IPS-18c (cell line): Measurements from ENCODE around the gene SLC22A23.

Experiments
- H3K4me3 ChIP-seq: 2 replicates; pipeline ENCODE4 v1.7.0; 2013; ENCODE audit warnings: low read depth, mild to moderate bottlenecking, low read length, moderate library complexity; ENCODE audit not compliant: insufficient read depth
- H3K9me3 ChIP-seq: one replicate; pipeline ENCODE4 v1.6.1; 2013; ENCODE audit warnings: mild to moderate bottlenecking, low read length, moderate library complexity; ENCODE audit not compliant: control insufficient read depth, insufficient read depth

SLC22A23 gene

GRCh38 chr6:3483675-3484074 lies 26.8 kb upstream of the SLC22A23 start:
- peaks cover 2% of the 10 kb centered on the region for H3K9me3 ChIP-seq
- H3K4me3 ChIP-seq: no peak overlapping the region

DNA sequence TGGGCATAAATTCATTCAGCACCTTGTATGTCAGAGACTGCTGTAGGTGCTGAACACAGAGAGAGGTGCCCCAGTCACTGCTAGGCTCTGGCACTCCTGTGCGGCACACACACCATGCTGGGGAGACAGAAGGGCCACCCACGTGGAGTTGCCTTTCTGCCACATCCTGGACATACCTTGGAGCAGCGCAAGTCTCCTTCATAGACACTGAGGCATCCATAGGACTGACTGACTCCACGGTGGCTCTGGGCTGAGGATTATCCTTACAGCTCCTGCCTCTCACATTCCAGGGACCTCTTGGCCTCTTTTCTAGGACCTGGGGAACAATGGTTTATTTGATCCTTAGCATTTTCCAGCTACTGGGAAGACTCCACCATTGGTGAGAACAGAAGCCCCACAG lies 26.0 kb upstream of the SLC22A23 start:
- no peak overlapping the region for H3K4me3 ChIP-seq

GRCh38 chr6:3481640-3482039 lies 24.8 kb upstream of the SLC22A23 start:
- Histone ChIP-seq H3K4me3 (no peak overlapping the region), H3K9me3 (peaks cover 2% of the 10 kb centered on the region)

More for the DNA sequence above, 26.0 kb upstream of the SLC22A23 start:
- peaks cover 2% of the 10 kb centered on the region for H3K9me3 ChIP-seq

GRCh38 chr6:3480009-3480408 lies 23.2 kb upstream of the SLC22A23 start:
- H3K9me3 ChIP-seq: peaks cover 2% of the 10 kb centered on the region
- no peak overlapping the region for H3K4me3 ChIP-seq

- H3K4me3 ChIP-seq: no peak overlapping the region
- H3K9me3 ChIP-seq: no peaks in the 10 kb centered on the region
Observed at GRCh38 chr6:3473773-3474172, 16.9 kb upstream of the SLC22A23 start.

GRCh38 chr6:3471711-3472110 lies 14.9 kb upstream of the SLC22A23 start:
- H3K9me3 ChIP-seq: no peaks in the 10 kb centered on the region

GRCh38 chr6:3471286-3471685 lies 14.4 kb upstream of the SLC22A23 start:
- Histone ChIP-seq H3K4me3 (no peak overlapping the region), H3K9me3 (no peaks in the 10 kb centered on the region)

More at GRCh38 chr6:3471711-3472110, 14.9 kb upstream of the SLC22A23 start:
- H3K4me3 ChIP-seq: no peak overlapping the region

DNA sequence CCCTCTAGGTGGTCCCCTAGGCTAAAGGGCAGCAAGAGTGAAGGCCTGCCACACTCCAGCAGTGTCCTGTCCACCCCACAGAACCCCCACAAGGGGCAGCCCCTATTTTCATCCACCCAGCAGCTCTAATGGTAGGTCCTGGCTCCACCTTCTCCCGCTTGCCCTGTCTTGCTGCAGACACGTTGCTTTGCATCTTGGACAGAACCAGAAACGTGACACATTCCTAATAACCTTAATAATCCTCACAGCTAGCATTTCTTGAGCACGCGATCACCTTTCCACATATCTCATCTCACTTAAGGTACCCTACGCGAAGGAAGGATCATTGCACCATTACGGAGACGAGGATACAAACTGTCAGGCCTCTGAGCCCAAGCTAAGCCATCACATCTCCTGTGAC lies 11.7 kb upstream of the SLC22A23 start:
- H3K4me3 ChIP-seq: no peak overlapping the region
- no peaks in the 10 kb centered on the region for H3K9me3 ChIP-seq

- H3K4me3 ChIP-seq: no peak overlapping the region
Observed at GRCh38 chr6:3467996-3468395, 11.1 kb upstream of the SLC22A23 start.

GRCh38 chr6:3466488-3467219 lies 9.8 kb upstream of the SLC22A23 start:
- Histone ChIP-seq H3K4me3 (no peak overlapping the region), H3K9me3 (no peaks in the 10 kb centered on the region)

More at GRCh38 chr6:3467996-3468395, 11.1 kb upstream of the SLC22A23 start:
- no peaks in the 10 kb centered on the region for H3K9me3 ChIP-seq

- H3K9me3 ChIP-seq: no peaks in the 10 kb centered on the region
- H3K4me3 ChIP-seq: no peak overlapping the region
Observed at GRCh38 chr6:3460253-3460652, 3.4 kb upstream of the SLC22A23 start.

DNA sequence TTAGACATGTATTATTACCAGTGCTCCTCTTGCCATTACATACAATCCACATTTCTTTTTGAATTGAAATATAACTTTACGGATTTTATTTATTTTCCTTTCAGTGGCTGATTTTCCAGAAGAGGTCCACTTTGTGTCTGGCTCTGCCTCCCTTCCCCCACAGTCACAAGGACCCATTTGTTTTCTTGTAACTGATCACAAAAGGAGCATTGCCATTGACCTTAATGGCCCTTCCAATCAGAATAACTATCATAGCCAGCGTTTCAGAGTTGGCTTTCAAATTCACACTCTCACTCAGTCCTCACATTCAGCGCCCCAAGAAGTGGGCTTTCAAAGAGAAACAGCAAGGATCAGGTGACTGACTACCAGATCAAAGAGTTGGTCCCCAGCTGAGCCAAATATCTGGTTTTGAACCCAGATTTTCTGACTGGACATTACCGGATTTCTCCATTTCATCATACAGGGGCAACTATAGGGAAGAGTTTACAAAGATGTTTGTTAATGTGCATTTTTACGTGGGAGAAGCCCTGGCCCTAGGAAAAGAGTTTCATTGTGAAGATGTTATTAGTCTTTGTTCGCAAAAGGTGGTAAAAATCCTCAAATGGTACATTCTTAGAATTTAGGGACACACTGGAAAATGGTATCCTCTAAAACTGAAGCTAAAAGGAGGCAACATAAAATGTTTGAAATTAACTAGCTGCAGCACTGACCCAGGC lies 2.0 kb upstream of the SLC22A23 start:
- Histone ChIP-seq H3K4me3 (no peak overlapping the region), H3K9me3 (no peaks in the 10 kb centered on the region)

DNA sequence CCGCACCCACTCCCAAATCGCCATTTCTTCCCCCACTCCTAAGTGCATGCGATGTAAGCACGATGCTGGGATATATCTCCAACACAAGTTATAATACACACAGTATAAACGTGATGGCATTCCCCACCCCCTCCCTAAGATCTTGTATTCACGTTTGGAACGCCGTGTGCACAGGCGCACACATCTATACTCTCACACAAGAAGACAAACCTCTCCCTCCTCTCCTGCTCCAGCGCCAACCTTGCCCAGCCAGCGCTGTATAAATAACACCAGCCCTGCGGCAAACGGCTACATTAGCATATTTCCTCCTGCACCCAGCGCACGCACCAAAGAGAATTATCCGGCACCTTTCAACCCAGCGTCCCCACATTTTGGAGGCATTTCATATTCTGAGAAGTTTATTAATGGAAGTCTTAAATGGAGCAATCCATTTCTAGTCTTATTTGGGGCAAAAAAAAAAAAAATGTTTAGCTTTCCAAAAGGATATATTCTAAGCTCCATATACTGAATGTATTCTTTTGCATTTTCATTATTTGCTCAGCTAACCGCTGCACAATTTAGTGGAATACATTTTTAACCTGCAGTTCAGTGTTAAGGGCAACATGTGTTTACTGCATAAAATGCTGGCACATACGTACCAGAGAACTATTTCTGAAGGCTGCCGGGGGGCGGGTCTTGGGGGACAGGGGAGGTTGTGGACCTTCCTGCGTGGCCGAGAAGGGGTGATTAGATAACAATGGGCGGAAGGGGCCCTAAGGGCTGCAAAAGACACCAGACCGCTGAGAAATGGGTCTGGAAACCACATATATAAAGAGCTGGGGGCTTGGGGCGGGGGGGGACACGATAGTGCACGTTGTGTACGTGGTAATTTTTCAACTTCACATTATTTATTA lies 1.1 kb upstream of the SLC22A23 start:
- peak overlapping the region; percentile 68 for H3K4me3 ChIP-seq
- no peaks in the 10 kb centered on the region for H3K9me3 ChIP-seq

DNA sequence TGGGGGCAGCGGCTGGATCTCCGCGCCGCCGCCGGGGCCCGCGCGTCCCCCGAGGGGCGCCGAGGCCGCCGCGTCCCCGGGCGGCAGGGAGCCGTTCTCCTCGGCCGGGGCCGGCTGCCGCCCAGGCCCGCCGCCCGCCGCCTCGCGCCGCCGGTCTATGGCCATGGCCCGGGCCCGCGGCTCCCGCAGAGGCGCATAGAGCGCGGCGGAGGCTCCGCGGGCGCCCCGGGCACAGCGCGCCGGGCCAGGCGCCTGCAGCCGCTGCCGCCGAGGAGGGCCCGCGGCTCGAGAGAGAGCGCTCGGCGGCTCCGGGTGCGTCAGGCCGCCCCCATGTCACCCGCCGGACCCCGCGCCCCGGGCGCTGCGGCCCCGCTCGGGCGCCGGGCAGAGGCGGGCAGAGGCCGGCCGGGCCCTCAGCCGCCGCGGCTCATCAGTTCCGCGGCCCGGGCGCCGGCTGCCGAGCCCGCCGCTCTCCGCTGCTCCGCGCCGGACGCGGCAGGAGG lies 404 bp downstream of the SLC22A23 start:
- H3K9me3 ChIP-seq: no peaks in the 10 kb centered on the region
- peak overlapping the region; percentile 75 for H3K4me3 ChIP-seq

DNA sequence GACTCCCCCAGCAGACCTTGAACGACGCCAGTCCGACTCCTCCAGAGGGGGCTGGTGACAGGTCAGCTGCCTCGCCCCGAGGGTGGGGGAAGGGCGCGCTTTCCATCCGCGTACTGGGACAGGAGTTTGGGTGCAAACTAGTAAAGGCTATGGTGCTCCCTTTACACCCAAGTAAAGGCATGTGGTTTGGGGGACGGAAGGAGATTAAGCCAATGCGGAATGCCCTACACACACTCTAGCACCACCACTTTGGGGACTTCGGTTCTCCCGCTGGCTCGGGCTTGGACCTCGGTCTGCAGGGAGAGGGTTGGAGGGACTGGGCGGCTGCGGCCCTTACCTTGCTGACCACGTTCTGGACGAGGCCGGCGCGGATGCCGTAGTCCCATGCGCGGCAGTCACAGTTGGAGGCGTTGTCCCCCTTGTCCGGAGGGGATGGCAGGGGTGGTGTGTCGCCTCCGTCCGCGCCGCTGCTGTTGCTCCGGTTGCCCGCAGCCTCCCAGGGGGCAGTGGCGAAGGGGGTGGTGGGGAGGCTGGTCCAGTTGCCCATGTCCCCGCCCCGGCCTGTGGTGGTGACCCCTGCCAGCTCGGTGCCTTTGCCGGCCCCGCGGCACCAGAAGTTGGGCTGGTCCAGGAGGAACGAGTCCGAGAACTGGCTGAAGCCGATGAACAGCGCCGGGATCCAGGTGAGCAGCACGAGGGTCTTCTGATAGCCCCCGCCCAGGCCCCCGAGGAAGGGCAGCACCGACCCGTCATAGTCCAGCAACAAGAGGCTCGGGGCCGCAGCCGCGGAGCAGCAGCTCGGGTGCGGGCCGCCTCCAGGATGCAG lies 1.1 kb downstream of the SLC22A23 start:
- H3K9me3 ChIP-seq: no peaks in the 10 kb centered on the region
- H3K4me3 ChIP-seq: peak overlapping the region; percentile 75

GRCh38 chr6:3455147-3455568 lies 1.7 kb downstream of the SLC22A23 start:
- Histone ChIP-seq H3K4me3 (peak overlapping the region; percentile 75), H3K9me3 (no peaks in the 10 kb centered on the region)
